CD14-positive monocyte (primary cell): ENCODE data around the gene ARHGEF10L. TPM values are rescaled to one million over a fixed set of nuclear protein-coding genes. Genes with fewer than 3 reads are reported as not detected.

Experiments
- DNase-seq, 3 donors: peaks; one replicate each; pipeline ENCODE4 v3.0.0-alpha.2; 2011 to 2022
- H2AFZ ChIP-seq: 2 replicates; pipeline ENCODE4 v1.6.0; 2012; ENCODE audit warnings: mild to moderate bottlenecking, low read depth, low read length, inconsistent platforms; ENCODE audit not compliant: insufficient read depth, poor library complexity, severe bottlenecking
- H3K27ac ChIP-seq, 2 donors: 1 replicate in 1 of 2; 2 replicates in 1 of 2; pipeline ENCODE4 v1.5.1; 2012 to 2013; ENCODE audit warnings: low read length in 2 of 2, control low read depth in 1 of 2, inconsistent platforms in 1 of 2, low read depth in 1 of 2, mild to moderate bottlenecking in 1 of 2
- H3K27me3 ChIP-seq, 2 donors: one replicate each; pipeline versions ENCODE4 v1.6.0 to v1.6.1; 2011 to 2013; ENCODE audit warnings: low read length in 2 of 2; ENCODE audit not compliant: control insufficient read depth in 2 of 2, insufficient read depth in 2 of 2
- H3K36me3 ChIP-seq, 2 donors: replicated peaks in 1 of 2; 1 replicate in 1 of 2; 2 replicates in 1 of 2; pipeline versions ENCODE4 v1.5.1 to v1.6.1; 2012 to 2013; ENCODE audit warnings: low read length in 2 of 2, control low read depth in 1 of 2, inconsistent platforms in 1 of 2, mild to moderate bottlenecking in 1 of 2; ENCODE audit not compliant: insufficient read depth in 2 of 2, control insufficient read depth in 1 of 2
- H3K4me1 ChIP-seq, 2 donors: 1 replicate in 1 of 2; 2 replicates in 1 of 2; pipeline versions ENCODE4 v1.5.1 to v1.6.1; 2012 to 2013; ENCODE audit warnings: low read length in 2 of 2, control low read depth in 1 of 2, inconsistent platforms in 1 of 2, mild to moderate bottlenecking in 1 of 2, moderate library complexity in 1 of 2; ENCODE audit not compliant: insufficient read depth in 2 of 2, control insufficient read depth in 1 of 2
- H3K4me2 ChIP-seq: replicated peaks from 2 replicates; pipeline ENCODE3; 2012; ENCODE audit warnings: low read length, moderate library complexity, mild to moderate bottlenecking; ENCODE audit not compliant: poor library complexity, severe bottlenecking; ENCODE audit errors: extremely low read depth
- H3K4me3 ChIP-seq, 3 experiments: fragments of 200-600 bp in 1 of 3; sonication (generic) in 1 of 3; replicated peaks in 1 of 3; 1 replicate in 2 of 3; 2 replicates in 1 of 3; pipeline ENCODE4 v1.5.1; 2011 to 2013; ENCODE audit warnings: low read length in 3 of 3, mild to moderate bottlenecking in 3 of 3, control low read depth in 2 of 3, low read depth in 2 of 3, inconsistent platforms in 1 of 3, moderate library complexity in 1 of 3
- H3K79me2 ChIP-seq: 2 replicates; pipeline ENCODE4 v1.6.0; 2012; ENCODE audit warnings: mild to moderate bottlenecking, control low read depth, inconsistent platforms, low read length, moderate library complexity; ENCODE audit not compliant: insufficient read depth
- H3K9ac ChIP-seq: 2 replicates; pipeline ENCODE4 v1.6.0; 2017; ENCODE audit warnings: low read length, mild to moderate bottlenecking; ENCODE audit not compliant: insufficient read depth, poor library complexity, severe bottlenecking
- H3K9me3 ChIP-seq, 2 donors: replicated peaks in 1 of 2; 1 replicate in 1 of 2; 2 replicates in 1 of 2; pipeline versions ENCODE4 v1.5.1 to v1.6.1; 2012 to 2013; ENCODE audit warnings: low read length in 2 of 2, control low read depth in 1 of 2; ENCODE audit not compliant: control insufficient read depth in 1 of 2, insufficient read depth in 1 of 2
- H4K20me1 ChIP-seq: 2 replicates; pipeline ENCODE4 v1.6.0; 2012; ENCODE audit warnings: mild to moderate bottlenecking, low read length, control low read depth, moderate library complexity; ENCODE audit not compliant: insufficient read depth
- H3K27ac Mint-ChIP-seq, 7 donors: one replicate each; pipeline ENCODE4 v1.8.0; 2020; ENCODE audit warnings: mild to moderate bottlenecking in 7 of 7, mixed read lengths in 7 of 7, moderate library complexity in 6 of 7, inconsistent platforms in 2 of 7
- H3K27me3 Mint-ChIP-seq, 3 donors: one replicate each; pipeline ENCODE4 v1.8.0; 2021 to 2022; ENCODE audit warnings: low read depth in 3 of 3, mild to moderate bottlenecking in 3 of 3, mixed read lengths in 3 of 3, moderate library complexity in 3 of 3, inconsistent platforms in 1 of 3
- H3K36me3 Mint-ChIP-seq, 2 donors: one replicate each; pipeline ENCODE4 v1.8.0; 2020; ENCODE audit warnings: mixed read lengths in 2 of 2, inconsistent platforms in 1 of 2, mild to moderate bottlenecking in 1 of 2
- H3K4me1 Mint-ChIP-seq: one replicate; pipeline ENCODE4 v1.8.0; 2020; ENCODE audit warnings: mild to moderate bottlenecking, mixed read lengths
- H3K4me3 Mint-ChIP-seq, 2 donors: one replicate each; pipeline ENCODE4 v1.8.0; 2020; ENCODE audit warnings: mild to moderate bottlenecking in 2 of 2, mixed read lengths in 2 of 2, moderate library complexity in 1 of 2
- H3K9me3 Mint-ChIP-seq, 7 donors: one replicate each; pipeline ENCODE4 v1.8.0; 2020 to 2022; ENCODE audit warnings: mixed read lengths in 7 of 7, mild to moderate bottlenecking in 6 of 7, moderate library complexity in 6 of 7, inconsistent platforms in 2 of 7
- WGBS: methylation state at CpG from one replicate; pipeline ENCODE4 v1.1.5; 2013; ENCODE audit warnings: missing lambda C conversion rate; ENCODE audit not compliant: insufficient coverage; 5-methylcytosine and 5-hydroxymethylcytosine counted together
- intact Hi-C, 2 donors: fragments of 100-400 bp; cut with micrococcal nuclease; formaldehyde crosslinking; loops; one replicate each; pipeline versions ENCODE4 v1.15.0 to v1.15.1; 2023
- polyA plus RNA-seq, 3 donors: library from polyadenylated mRNA; depleted of rRNA in 1 of 3; unstranded in 2 of 3; stranded (reverse) in 1 of 3; fragments of 300-500 nt in 2 of 3; fragments of >200 nt in 1 of 3; fragmentation: Illumina TruSeq in 2 of 3; gene quantifications; 1 replicate in 2 of 3; 2 replicates in 1 of 3; pipeline ENCODE4 v1.2.3, GENCODE V29; 2012 to 2021
- TF ChIP-seq, protein P1 (sequence below): fragments of 200-600 bp; IDR thresholded peaks from one replicate; pipeline ENCODE4 v1.8.0; 2022; ENCODE audit warnings: antibody characterized with exemption, mild to moderate bottlenecking

The ARHGEF10L gene
- polyA plus RNA-seq, 3 donors, result 20.7 to 95.7 (median 23.7) TPM

GRCh38 chr1:17614586-17614985, 75.1 kb downstream of the ARHGEF10L start:
- H3K9me3 Mint-ChIP-seq, result no peaks in the 10 kb centered on the region
- H3K4me1 ChIP-seq, result peaks cover 49 to 57% of the 10 kb centered on the region in 2 donors
- H3K27me3 Mint-ChIP-seq, result peaks cover 5 to 13% (median 6%) of the 10 kb centered on the region in 3 donors
- H3K27ac Mint-ChIP-seq, result peak overlapping the region in 5 of 7 donors; percentile 46 to 90 (median 77)
- peak overlapping the region in 1 of 2 donors; percentile 11 for H3K27ac ChIP-seq
- peaks cover 22% of the 10 kb centered on the region for H3K79me2 ChIP-seq
- H3K36me3 ChIP-seq, result no peaks in the 10 kb centered on the region
- H3K4me2 ChIP-seq, result no peak overlapping the region
- no peaks in the 10 kb centered on the region for H4K20me1 ChIP-seq
- peak in 2 of 3 donors; percentile 49 to 54 for DNase-seq
- H3K27me3 ChIP-seq, result no peaks in the 10 kb centered on the region
- no peak overlapping the region for H3K9ac ChIP-seq
- TF ChIP-seq, protein P1, sequence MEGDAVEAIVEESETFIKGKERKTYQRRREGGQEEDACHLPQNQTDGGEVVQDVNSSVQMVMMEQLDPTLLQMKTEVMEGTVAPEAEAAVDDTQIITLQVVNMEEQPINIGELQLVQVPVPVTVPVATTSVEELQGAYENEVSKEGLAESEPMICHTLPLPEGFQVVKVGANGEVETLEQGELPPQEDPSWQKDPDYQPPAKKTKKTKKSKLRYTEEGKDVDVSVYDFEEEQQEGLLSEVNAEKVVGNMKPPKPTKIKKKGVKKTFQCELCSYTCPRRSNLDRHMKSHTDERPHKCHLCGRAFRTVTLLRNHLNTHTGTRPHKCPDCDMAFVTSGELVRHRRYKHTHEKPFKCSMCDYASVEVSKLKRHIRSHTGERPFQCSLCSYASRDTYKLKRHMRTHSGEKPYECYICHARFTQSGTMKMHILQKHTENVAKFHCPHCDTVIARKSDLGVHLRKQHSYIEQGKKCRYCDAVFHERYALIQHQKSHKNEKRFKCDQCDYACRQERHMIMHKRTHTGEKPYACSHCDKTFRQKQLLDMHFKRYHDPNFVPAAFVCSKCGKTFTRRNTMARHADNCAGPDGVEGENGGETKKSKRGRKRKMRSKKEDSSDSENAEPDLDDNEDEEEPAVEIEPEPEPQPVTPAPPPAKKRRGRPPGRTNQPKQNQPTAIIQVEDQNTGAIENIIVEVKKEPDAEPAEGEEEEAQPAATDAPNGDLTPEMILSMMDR, result no peak
- no peaks in the 10 kb centered on the region for H3K9me3 ChIP-seq
- intact Hi-C loops, result no loop called here
- H3K36me3 Mint-ChIP-seq, result peaks cover 8 to 13% of the 10 kb centered on the region in 2 donors
- H3K4me1 Mint-ChIP-seq, result peaks cover 52% of the 10 kb centered on the region
- H3K4me3 ChIP-seq, result no peak overlapping the region
- peak overlapping the region in 1 of 2 donors; percentile 21 for H3K4me3 Mint-ChIP-seq
- whole genome bisulfite sequencing, result 50% methylated on average over 2 of the region's 4 CpGs
- no peak overlapping the region for H2AFZ ChIP-seq

GRCh38 chr1:17615157-17615556, 75.7 kb downstream of the ARHGEF10L start:
- Histone ChIP-seq H3K9me3 (no peaks in the 10 kb centered on the region), H3K27ac (peak overlapping the region in 1 of 2 donors; percentile 11), H3K9ac (no peak overlapping the region), H3K27me3 (no peaks in the 10 kb centered on the region), H3K79me2 (peaks cover 27% of the 10 kb centered on the region), H3K4me3 (no peak overlapping the region), H4K20me1 (no peaks in the 10 kb centered on the region), H3K4me2 (no peak overlapping the region), H3K36me3 (peaks cover 0 to under 1% of the 10 kb centered on the region in 2 donors), H2AFZ (no peak overlapping the region), H3K4me1 (peaks cover 54 to 62% of the 10 kb centered on the region in 2 donors)
- peaks cover 5 to 13% (median 6%) of the 10 kb centered on the region in 3 donors for H3K27me3 Mint-ChIP-seq
- H3K27ac Mint-ChIP-seq, result peak overlapping the region in 6 of 7 donors; percentile 32 to 88 (median 77)
- H3K36me3 Mint-ChIP-seq, result peaks cover 13 to 17% of the 10 kb centered on the region in 2 donors
- H3K4me3 Mint-ChIP-seq, result peak overlapping the region in 1 of 2 donors; percentile 59
- WGBS, result 28% methylated on average over 6 of the region's 11 CpGs
- intact Hi-C loops, result no loop called here
- peaks cover 58% of the 10 kb centered on the region for H3K4me1 Mint-ChIP-seq
- TF ChIP-seq, protein P1, result no peak
- no peaks in the 10 kb centered on the region for H3K9me3 Mint-ChIP-seq
- DNase-seq, result peak; percentile 65 to 80 (median 70)
